ENCODE data around the gene GPX2. TPM values are rescaled to one million over a fixed set of nuclear protein-coding genes. Genes with fewer than 3 reads are reported as not detected.

Gene GPX2
- total RNA-seq, 6 donors from 2014 or later: 0.91 to 9.5 (median 2.2) TPM

DNA sequence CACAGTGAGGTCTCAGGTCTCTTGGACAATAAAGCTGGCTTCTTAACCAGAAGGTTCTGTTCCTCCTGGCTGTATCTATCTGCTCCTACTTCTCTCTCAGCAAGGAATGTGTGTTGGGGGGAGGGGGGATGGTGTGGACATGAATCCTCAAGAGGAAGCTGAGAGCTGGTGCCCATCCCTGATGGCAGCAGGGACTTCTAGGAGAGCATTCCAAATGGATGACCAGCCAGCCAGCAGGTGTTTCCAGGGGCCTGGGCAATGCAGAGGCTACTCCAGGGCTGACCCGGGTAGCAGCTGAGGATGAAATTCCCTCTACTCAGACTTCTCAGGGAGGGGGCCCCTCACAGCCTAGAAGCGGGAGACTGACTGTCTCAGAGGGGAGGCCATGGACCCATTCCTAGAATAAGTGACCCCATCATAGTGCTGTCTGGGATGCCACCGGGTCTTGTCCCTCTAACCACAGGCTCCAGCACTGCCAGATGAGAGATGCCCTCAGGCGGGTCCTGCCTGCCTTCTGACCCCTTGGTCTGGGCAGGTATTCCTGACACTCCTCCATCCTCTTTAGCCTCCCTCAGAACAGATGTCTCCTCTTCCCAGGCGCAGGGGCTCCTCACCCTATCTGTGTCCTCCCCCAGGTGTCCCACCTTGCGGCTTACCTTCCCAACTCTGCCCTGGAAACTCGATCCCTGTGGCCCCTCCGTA lies 28.4 kb upstream of the GPX2 start:
- H3K27me3 ChIP-seq: no peaks in the 10 kb centered on the region
- H3K27ac ChIP-seq: peak overlapping the region in 1 of 4 donors; percentile 76
- ATAC-seq (ENCODE audit: low FRiP score in 2 of 2) (peak in 1 of 2 donors; percentile 15), DNase-seq (no peak)
- H3K4me1 ChIP-seq: peaks cover 9 to 26% (median 18%) of the 10 kb centered on the region in 4 donors
- no peaks in the 10 kb centered on the region for H3K36me3 ChIP-seq
- 65 to 69% methylated on average over 6 to 8 of the region's 8 CpGs for WGBS, 2 donors
- H3K9me3 ChIP-seq: no peaks in the 10 kb centered on the region
- H3K4me3 ChIP-seq: peak overlapping the region in 3 of 4 donors; percentile 70 to 85 (median 74)
- TF ChIP-seq, protein P1, sequence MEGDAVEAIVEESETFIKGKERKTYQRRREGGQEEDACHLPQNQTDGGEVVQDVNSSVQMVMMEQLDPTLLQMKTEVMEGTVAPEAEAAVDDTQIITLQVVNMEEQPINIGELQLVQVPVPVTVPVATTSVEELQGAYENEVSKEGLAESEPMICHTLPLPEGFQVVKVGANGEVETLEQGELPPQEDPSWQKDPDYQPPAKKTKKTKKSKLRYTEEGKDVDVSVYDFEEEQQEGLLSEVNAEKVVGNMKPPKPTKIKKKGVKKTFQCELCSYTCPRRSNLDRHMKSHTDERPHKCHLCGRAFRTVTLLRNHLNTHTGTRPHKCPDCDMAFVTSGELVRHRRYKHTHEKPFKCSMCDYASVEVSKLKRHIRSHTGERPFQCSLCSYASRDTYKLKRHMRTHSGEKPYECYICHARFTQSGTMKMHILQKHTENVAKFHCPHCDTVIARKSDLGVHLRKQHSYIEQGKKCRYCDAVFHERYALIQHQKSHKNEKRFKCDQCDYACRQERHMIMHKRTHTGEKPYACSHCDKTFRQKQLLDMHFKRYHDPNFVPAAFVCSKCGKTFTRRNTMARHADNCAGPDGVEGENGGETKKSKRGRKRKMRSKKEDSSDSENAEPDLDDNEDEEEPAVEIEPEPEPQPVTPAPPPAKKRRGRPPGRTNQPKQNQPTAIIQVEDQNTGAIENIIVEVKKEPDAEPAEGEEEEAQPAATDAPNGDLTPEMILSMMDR (IDR thresholded peaks at IDR 0.05): no peak
- TF ChIP-seq POLR2AphosphoS5 (IDR thresholded peaks at IDR 0.05) (no peak), POLR2A (IDR thresholded peaks at IDR 0.05) (no peak), EP300 (IDR thresholded peaks at IDR 0.05) (no peak)

DNA sequence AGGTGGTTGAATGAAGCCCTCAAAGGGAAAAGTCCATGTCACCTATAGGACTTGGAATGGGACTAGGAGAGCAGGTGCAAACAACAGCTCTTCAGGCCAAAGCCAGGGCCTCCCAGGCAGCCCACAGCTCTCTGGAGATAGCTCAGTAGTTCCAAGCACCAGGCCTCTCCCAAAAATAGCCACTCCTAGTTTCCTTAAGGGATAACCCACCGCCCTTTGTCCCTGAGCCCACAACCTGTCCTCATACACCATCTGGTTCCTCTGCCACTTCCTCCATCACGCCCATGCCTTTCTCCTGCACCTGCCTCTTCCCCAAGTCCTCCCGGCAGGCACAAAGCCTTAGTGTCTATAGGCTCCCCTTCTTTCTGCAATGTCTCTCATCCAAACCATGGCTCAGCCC lies 27.5 kb upstream of the GPX2 start:
- WGBS, 2 donors: 67 to 86% methylated on average over 3 of the region's 3 CpGs
- ATAC-seq (ENCODE audit: low FRiP score in 2 of 2): no peak
- no peaks in the 10 kb centered on the region for H3K27me3 ChIP-seq

DNA sequence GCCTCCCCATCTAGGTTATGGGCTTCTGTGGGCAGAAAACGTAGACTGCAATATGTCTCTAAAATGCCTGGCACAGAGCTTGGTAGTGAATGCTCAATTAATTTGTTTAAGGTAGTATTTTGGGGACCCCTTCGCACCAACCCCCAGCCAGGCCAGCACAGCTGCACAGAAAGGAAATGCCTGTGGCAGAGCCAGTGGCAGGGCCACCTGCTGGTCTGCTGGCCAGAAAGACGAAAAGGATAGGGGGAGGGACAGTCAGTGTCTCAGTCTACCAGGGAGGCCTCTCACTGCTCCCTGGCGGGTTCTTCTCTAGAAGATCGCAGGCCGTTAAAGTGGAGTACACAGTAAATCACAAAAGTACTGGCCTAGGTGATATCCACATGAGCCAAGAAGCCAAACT lies 26.1 kb upstream of the GPX2 start:
- no peak for ATAC-seq (ENCODE audit: low FRiP score in 2 of 2)
- no peak overlapping the region for H3K27ac ChIP-seq
- 76 to 85% methylated on average over 6 of the region's 6 CpGs for WGBS, 2 donors

More for the DNA sequence above, 27.5 kb upstream of the GPX2 start:
- Histone ChIP-seq H3K36me3 (no peaks in the 10 kb centered on the region), H3K9me3 (no peaks in the 10 kb centered on the region), H3K4me3 (no peak overlapping the region), H3K27ac (no peak overlapping the region), H3K4me1 (peaks cover 9 to 26% (median 18%) of the 10 kb centered on the region in 4 donors)
- TF ChIP-seq POLR2AphosphoS5 (IDR thresholded peaks at IDR 0.05) (no peak), EP300 (IDR thresholded peaks at IDR 0.05) (no peak), POLR2A (IDR thresholded peaks at IDR 0.05) (no peak)
- TF ChIP-seq, protein P1 (IDR thresholded peaks at IDR 0.05): no peak
- DNase-seq: no peak

DNA sequence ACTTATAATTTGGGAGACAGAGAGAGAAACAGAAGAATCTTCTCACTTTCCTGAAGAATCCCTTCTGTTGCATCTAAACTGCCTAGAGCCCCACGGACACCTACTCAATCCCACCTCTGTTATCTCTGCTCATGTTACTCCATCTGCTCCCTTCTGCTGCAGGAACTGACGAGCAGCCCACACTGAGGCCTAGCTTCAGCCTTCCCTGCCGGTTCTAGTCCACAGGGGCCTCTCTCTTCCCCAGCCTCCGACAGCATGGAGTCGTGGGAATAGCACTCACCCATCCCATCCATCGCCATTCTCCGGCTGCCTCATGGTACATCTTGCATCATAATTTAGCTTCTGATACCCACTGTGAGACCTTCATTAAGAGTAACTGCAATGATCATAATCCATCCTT lies 25.6 kb upstream of the GPX2 start:
- no peak for DNase-seq
- 96 to 97% methylated on average over 7 of the region's 7 CpGs for WGBS, 2 donors
- TF ChIP-seq POLR2AphosphoS5 (IDR thresholded peaks at IDR 0.05) (no peak), EP300 (IDR thresholded peaks at IDR 0.05) (no peak), POLR2A (IDR thresholded peaks at IDR 0.05) (no peak)
- TF ChIP-seq, protein P1 (IDR thresholded peaks at IDR 0.05): no peak
- no peaks in the 10 kb centered on the region for H3K27me3 ChIP-seq
- peaks cover 9 to 26% (median 18%) of the 10 kb centered on the region in 4 donors for H3K4me1 ChIP-seq
- ATAC-seq (ENCODE audit: low FRiP score in 2 of 2): no peak
- H3K36me3 ChIP-seq: no peaks in the 10 kb centered on the region
- no peak overlapping the region for H3K27ac ChIP-seq
- H3K9me3 ChIP-seq: no peaks in the 10 kb centered on the region
- no peak overlapping the region for H3K4me3 ChIP-seq

More for the DNA sequence above, 26.1 kb upstream of the GPX2 start:
- Histone ChIP-seq H3K36me3 (no peaks in the 10 kb centered on the region), H3K27me3 (no peaks in the 10 kb centered on the region), H3K4me1 (peaks cover 9 to 26% (median 18%) of the 10 kb centered on the region in 4 donors), H3K9me3 (no peaks in the 10 kb centered on the region), H3K4me3 (no peak overlapping the region)
- DNase-seq: no peak
- TF ChIP-seq, protein P1 (IDR thresholded peaks at IDR 0.05): no peak
- no peak for TF ChIP-seq EP300 (IDR thresholded peaks at IDR 0.05)
- TF ChIP-seq POLR2AphosphoS5 (IDR thresholded peaks at IDR 0.05): no peak
- TF ChIP-seq POLR2A (IDR thresholded peaks at IDR 0.05): no peak

Data from upper lobe of left lung (tissue), 6 donors.